ENCODE data around the gene RING1.

The RING1 gene

DNA sequence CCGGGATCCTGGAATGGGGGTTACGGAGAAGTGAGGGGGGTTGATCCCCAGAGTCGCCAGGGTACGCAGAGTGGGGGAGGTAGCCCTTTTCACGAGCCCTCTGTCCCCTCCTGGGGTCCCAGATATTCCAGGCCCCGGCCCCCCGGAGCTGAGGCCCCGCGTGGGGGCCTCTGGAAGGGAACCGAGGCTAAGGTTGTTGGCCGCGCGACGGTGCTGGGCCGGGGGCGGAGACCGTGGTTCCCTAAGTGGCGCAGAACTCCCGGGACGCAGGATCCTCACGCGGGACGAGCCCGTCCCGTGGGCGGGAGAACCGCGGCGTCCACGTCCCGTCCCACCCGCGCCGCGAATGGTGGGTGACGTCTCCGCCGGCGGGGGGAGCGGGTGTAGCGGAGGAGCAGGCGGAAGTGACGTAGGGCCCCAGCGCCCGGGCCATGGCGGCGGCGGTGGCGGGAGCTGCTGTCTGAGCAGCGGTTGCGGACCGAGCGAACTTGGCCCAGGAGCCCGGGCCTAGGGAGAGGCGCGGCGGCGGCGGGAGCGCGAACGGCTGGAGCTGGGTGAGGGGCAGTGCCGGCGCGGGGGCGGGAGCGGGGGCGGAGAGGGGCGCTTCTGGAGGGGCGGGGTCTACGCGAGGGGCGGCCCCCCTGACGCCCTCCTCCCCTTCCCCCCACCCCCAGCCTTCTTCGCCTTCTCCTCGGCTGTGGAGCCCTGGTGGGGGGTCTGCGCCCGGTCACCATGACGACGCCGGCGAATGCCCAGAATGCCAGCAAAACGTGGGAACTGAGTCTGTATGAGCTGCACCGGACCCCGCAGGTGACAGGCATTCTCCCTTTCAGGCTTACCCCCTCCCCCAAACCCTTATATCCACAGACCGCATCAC lies at the start of gene RING1:
RING1 (plus strand) TSS at position 410 of the 877 bp plus-strand sequence; CDS start at position 733, 323 bp downstream.
- peak; percentile 75 for DNase-seq

DNA sequence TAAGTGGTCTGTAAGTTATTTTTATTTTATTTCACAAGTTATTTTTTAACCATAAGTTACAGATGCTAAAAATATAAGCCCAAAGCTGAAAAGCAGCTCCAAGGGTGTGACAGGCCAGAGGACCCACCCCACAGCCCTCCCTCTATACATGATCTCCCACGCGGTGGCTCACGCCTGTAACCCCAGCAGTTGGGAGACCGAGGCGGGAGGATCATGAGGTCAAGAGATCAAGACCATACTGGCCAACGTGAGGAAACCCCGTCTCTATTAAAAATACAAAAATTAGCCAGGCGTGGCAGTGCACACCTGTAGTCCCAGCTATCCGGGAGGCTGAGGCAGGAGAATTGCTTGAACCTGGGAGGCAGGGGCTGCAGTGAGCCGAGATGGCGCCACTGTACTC lies 48.2 kb upstream of the RING1 start:
- DNase-seq: no peak

DNA sequence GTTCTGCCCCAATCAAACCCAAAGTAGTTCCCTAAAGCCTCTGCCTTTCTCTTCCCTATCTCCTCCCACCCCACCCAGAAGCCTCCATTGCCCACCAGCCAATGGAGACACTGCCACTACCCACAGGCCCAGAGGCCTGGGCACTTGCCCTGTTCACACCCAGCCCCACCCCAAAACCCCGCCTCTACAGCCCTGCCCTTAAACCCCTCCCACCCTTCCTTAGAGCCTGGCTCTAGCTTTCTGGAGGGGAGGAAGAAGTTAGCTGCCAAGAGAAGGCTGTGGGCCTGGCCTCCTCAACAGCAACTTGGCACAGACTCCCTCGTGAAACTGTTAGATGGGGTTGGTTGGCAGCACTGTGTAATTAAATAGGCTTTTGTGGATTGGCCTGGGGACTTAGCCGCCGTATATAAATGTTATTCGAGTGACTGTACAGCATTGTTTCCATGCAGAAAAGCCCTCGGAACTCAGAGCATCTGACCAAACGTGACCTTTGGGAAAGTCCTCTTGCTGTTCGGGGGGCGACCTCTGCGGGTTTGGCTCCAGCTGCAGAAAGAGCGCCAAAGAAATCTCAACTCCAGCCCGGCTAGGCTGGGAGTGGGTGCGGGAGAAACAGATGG lies 47.5 kb upstream of the RING1 start:
- DNase-seq: no peak

DNA sequence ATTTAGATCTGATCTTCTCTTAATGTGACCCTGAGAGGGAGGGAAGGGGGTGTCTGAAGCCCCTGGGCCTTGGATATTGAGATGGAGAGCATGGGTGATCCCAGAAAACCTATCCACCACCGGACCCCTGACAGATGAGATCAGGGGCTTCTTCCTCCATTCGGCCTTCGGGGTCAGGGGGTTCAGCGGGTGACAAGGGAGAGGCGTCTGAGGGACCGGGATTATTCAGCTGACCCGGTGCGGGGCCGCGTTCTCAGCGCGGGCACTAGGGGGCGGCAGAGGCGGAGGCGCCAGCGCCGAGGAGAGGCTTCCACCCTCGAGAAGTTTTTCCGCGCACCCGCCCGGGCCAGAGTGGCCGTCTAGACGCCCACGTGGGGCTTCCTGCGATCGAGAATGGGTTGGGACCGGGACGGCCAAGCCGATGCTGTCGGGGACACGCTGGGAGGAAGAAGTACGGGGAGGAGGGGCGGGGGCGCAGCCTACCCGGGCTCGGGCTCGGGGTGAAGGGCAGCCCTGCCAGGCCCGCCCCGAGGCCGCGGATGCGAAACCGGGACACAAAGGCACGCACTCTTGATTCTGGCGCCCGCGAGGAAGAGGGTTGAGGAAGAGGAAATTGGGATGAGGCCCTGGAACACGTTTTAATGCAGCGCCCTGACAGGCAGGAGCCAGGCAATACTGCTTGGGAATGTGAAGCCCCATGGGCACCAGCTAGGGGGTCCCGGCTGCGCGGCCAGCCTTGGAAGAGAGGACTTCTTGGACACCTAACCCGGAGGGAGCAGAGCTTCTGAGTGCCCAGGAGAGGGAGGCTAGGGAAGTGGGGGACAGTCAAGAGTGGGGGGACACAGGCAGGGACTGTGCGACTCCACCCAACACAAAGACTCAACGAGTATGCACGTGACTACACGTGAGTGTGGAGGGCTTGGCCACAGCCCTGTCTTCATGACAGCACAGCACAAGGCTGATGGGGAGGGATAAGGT lies 46.7 kb upstream of the RING1 start:
- DNase-seq: peak; percentile 40

DNA sequence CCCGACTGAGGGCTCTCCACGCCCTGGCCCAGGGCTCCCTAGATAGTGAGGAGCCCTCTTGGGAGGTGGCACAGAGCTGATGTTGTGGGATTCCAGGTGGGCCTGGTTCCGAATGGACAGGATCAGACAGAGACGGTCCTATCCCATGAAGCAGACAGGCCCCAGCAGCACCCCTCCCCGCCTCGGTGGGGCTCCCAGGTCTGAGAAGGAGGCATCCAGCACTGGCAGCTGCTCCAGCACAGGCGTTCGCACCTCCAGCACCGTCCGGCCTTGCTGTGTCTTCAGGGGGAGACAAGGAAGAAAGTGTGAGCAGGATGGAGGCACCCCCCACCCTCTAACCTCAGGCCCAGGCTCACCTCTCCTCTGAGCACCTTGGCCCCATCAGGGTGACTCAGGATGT lies 44.8 kb upstream of the RING1 start:
- DNase-seq: no peak

DNA sequence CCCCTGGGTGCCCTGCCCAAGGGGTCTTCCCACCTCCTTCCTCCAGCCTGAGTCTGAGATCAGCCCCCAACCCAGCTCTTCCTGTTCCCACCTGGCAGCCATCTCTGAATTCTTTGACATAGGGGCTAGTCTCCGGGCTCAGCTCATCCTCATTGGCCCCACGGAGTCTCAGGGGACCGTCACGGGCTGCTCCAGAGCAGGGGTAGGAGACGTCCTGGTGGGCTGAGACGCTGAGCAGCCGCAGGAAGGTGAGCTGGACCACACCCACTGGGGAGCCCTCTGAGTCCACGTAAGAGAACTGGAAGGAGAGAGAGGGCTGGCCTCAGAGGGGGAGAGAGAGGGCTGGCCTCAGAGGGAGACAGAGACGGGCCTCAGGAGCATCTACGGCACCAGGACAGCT lies 44.1 kb upstream of the RING1 start:
- DNase-seq: no peak

DNA sequence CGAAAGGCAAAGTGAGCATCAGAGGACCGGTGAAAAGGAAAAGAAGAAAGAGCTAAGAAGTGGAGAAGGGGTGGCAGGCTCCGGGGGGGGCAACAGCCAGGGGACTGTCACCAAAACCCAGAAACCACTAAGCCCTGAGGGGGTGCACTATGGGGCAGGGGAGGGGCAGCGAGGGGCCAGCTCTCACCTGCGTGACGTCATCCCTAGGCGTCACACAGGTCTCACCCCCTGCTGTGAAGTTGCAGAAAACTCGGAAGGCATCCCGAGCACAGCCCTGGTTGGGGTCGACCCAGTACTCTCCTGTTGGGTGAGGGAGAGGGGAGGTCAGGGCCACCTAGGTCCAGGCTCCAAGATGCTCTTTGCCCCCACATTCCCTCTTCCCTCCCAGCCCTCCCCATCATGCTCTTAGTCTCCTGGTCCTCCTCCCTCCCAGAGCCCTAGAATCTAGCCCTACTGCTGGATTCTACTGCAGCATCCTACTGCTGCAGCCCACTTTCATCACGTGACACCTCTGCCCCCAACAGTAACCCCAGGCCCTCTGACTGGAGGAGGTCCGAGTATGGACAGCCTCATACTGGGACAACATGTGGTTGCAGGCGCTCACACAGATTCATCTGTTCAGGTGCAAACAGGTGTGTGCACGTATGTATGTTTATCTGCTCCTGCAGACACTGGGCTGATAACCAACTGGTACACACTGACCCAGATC lies 43.5 kb upstream of the RING1 start:
- no peak for DNase-seq

DNA sequence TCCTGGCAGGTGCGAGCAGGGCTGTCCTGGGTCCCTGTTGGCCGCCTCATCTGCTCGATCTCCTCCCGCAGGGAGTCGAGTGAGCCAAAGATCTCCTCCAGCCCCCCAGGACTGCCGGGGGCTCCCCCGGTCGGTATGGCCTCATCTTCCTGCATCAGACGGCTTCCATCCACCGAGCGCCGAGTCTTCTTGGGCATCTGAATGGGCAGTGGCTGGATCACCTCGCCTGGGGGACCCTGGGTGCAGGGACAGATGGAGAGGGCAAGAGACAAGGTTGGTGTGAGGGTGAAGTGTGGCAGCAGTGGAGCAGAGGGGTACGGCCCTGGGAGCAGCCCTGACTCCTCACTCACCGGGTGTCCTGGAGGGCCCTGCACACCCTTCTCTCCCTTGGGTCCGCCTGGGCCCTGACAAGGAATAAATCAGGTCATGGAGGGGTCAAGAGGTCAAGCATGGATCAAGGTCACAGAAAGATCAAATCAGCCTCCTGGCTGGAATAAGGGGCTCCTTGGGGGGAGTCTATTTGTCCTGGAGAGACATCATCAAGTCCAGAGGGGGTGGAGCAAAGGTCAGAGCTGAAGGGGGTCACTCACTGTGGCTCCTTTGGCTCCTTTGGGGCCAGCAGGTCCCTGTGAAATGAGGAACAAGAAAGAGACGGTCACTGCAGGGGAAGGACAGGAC lies 42.6 kb upstream of the RING1 start:
- DNase-seq: no peak

DNA sequence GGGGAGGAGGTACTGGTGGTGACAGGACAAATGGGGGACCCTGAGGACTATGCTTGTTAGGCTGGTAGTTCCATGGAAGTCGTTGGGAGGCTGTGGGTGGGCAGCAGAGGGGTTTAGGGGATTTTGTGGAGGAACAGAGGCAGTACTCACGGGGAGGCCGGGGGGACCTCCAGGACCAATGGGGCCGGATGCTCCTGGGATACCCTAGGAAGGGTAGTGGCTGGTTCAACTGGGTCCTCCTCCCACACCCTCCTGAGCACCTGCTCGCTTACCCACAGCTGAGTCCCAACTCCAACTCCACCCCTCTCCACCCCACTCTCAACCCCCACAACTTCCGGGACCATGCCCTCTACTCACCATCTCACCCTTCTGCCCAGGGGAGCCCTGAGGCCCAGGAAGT lies 41.9 kb upstream of the RING1 start:
- no peak for DNase-seq

DNA sequence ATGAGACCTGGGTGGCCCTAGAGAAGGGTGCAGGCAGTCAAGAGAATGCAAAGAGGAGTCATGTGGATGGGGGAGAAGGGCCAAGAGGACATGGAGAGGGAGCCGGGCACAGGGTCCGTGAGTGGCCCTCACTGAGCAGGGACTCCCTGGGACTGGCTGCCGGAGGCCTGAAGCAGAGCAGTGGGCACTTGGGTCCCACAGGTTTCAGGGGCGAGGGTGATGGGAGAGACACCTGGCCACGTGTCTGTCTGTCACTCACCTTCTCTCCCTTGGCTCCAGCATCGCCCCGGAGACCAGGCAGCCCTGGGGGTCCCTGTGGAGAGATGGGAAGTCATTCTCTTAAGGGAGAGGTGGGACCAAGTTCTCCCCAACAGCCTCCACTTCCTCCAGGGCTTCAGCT lies 41.5 kb upstream of the RING1 start:
- no peak for DNase-seq

DNA sequence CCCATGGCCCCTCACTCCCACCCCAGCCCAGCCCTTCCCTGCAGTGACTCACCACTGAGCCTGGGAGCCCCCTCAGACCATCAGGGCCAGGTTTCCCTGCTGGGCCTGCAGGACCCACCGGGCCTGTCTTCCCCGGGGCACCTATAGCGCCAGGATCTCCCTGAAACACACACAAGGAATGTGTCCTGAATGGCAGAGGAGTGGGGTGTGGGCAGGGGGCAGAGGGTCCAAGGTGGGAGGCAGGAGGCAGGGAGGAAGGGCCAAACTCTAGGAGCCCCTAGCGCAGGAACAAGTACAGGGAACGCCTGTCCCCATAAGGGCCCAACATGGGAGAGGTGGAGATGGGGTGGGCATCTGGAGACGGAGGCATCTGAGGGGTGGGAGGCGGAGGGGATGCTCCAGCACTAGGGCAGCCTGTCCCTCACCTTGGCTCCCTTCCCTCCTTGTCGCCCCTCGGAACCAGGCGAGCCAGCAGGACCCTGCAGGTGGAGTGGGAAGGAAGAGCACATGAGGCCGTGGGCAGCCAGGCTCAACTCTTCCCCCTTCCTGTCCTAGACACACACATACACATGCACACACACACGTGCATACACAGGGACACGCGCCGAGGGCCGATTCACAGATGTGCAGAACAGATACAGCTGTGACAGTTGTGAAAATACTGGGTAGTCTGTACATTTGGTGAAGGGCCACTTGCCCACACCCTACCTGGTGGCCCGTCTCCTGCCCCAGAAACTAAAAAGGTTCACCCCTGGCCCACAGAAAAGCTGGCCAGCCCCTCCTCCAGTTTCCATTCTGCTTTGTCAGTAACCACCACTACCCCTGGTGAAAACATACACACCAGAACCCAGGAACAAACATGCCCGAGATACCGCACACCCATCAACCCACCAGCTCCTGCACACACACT lies 40.7 kb upstream of the RING1 start:
- DNase-seq: no peak

DNA sequence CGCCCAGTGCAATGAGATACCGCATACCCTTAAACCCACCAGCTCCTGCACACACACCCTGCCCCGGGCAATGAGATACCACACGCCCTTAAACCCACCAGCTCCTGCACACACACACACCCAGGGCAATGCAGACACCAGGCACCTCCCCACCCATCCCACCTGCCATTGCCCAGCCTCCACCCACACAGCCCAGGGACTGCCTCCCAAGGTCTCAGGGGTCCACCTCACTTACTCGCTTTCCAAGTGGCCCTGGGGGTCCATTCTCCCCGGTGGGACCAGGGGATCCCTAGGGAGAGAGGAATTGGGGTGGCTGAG lies 40.1 kb upstream of the RING1 start:
- no peak for DNase-seq

DNA sequence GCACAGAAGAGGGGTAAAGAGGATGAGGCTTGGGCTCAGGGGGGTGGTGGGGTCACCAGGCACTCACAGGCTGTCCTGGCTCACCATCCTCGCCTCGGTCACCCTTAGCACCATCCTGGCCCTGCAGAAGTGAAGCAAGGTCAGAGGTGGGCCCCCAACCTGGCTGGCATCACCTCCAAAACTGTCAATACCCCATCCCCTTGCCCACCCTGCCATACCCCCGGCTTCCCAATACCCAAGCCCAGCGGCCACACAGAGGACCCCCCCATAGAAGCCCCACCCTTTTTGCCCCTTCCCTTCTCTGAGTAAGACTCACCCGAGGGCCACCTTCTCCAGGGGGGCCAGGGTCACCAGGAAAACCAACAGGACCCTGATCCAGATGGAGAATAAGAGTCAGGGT lies 39.7 kb upstream of the RING1 start:
- no peak for DNase-seq

DNA sequence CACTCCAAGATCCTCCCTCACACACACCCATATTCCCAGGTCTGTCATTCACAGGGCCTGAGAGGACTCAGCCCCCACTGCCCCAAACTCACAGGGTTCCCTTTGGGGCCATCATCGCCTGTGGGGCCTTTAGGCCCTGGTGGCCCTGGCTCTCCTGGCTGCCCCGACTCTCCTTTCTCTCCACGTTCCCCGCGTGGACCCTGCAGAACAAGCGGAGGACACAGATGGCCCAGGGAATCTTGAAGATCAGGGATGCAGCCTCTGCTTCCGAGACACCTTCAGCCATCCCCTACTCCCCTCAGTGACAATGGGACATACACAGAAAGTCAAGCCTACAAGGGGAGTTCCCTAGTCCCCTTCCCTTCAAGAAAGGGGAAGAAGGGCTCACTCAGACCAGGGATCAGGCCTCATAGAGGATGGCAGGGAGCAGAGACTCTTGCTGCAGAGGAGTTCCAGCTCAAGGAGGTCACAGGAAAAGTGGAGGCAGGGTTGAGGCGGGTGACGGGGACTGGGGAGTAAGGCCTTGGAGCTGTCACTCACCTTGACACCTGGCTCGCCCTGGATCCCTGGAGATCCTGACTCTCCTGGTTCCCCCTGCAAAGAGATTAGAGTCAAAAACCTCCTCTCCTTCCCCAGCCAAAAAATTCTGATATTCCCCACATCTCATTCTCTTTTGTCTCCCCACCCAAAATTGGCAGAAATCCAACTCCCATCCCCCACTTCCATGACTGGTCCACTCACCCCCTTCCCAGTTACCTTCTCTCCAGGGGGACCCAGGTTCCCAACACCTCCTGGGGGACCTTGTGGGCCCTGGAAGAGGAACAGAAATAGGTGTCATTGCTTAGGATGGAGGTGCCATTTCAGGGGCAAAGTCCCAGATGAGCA lies 38.8 kb upstream of the RING1 start:
- no peak for DNase-seq

DNA sequence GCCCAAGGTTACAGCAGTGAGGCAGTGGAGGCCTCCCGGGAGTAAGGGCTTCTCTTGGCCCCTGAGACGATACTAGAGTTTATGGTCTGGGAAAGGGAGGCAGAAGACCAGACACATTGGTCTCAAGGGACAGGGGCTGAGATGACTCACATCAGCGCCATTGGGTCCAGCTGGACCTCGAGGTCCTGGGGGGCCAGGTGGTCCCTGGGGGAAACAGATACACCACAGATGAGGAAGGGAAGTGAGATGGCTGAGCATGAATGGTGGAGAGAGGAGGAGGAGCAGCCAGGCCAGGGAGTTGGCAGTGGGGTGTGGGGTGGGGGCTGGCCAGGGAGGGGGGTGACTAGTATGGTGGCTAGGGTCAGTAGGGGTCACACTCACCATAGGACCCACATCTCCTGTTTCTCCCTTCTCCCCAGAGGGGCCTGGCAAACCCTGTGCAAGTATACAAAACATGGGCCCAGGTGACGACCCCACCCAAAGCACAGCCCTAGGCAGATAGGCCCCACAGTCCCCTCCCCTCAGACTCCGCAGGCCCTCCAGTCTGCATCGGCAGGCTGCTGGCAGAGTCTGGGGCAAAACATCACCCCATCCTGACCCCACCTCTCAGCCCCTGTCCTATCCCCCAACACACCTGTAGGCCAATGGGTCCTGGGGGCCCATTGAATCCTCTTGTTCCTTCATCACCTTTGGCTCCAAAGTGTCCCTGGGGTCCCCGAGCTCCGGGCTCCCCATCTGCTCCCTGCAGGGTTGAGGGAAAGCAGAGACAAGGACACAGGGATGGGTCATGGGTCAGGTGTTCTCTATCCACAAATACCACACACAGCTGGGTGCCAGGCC lies 37.9 kb upstream of the RING1 start:
- no peak for DNase-seq

DNA sequence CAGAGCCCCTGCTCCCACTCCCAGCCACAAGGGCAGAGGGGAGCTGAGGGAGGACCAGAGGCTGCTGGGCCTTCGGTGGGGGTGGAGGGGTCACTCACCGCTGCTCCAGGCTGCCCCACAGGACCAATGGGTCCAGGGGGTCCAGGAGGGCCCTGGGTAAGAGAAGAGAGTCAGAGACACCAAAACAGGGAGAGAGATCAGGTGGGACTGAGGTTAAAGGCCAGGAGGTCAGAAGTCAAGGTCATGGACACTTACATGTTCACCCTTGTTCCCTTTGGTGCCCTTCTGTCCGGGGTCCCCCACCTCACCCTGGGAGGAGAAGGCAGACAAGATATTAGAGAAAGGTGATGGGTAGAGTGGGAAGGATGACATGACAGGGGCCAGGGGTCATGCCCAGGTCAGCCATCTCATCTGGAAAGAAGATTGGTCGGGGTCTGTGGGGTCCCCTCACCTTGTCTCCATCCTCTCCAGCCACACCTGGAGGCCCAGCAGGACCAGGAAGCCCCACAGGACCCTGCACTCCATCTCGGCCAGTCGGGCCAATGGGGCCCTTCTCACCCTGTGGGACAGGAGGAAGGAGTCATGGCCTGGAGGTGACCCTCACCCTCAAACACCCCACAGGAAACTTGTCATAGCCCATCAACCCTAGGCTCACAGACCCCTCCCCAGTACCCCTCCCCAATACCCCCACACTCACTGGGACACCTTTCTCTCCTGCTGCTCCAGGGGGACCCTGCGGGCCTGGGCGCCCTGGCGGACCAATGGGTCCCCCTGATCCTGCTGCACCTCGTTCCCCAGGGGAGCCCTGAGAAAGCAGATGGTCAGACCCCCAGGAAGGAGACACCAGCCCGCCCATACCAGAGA lies 37.1 kb upstream of the RING1 start:
- no peak for DNase-seq

DNA sequence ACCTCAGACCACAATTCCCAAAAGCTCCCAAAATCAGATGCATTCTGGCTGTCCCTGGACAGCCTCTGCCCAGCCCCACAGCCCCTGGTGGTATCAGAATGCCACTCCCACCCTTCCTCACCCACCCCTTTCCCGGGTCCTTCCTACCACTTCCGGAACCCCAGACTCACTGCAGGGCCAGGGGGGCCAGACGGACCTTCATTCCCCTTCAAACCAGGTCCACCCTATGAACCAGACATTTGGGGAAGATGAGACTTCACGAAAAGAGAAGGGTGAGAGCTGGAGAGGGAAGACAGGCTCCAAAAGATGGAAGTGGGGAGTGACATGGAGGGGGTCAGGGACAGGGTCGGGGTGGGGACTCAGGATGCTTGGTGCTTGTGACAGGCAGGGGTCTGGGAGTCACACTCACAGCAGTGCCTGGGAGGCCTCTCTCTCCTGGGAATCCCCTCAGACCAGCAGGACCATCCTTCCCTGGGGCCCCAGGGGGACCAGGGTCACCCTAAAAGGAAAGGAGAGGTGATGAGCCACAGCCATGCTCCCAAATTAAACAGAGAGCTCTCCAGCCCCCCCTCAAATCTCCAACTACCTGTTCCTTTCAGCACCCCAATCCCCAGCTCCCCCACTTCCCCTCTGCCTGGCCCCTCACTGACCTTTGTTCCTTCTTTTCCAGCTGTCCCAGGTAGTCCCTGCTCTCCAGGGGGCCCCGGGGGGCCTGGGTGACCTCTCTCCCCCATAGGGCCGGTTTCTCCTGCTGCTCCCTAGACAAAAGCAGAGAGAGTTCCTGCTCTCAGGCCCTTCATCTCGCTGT lies 36.2 kb upstream of the RING1 start:
- no peak for DNase-seq

Data from NCI-H345 (cell line).